ENCODE results near the gene SCYGR5. TPM values are rescaled to one million over a fixed set of nuclear protein-coding genes. Genes with fewer than 3 reads are reported as not detected.

SCYGR5 gene
- total RNA-seq, 1 donor from 2014 or later = not detected

GRCh38 chr2:227657199-227657845 is 9.3 kb upstream of the SCYGR5 start:
- H3K4me3 Mint-ChIP-seq (ENCODE audit: unreplicated experiment) = no peak overlapping the region
- H3K9me3 Mint-ChIP-seq (ENCODE audit: unreplicated experiment) = no peaks in the 10 kb centered on the region
- H3K27ac Mint-ChIP-seq (ENCODE audit: unreplicated experiment) = no peak overlapping the region

DNA sequence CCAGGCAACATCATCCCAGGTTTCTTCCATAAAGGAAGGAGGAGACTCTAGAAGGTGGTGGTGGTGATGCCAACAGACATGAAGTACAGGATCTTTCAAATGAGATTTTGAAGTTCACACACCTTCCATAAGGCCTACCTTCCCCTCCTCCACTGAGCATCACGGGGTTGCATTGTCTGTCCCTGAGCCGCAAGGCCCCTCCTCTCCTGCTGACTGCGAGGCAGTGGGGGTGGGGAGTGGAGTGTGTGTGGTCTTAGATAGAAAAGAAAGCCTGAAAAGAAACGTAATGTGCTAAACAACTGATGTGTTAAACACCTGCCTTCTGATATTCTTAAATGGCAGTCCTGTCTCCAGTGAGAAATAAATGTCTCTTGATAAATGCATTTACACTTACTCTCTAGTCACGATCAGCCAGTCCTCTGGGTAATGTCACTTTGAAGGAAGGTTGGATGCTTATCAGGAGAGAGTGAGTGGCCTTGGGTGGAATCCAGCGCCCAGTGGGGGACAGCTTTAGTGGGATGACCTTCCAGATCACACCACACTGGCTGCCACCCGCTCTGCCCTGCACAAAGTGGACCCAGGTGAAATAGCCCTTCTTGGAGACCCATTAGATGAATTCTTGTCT is 5.5 kb upstream of the SCYGR5 start:
- H3K36me3 Mint-ChIP-seq (ENCODE audit: unreplicated experiment) = no peaks in the 10 kb centered on the region
- H3K27ac Mint-ChIP-seq (ENCODE audit: unreplicated experiment) = no peak overlapping the region
- peaks cover 2% of the 10 kb centered on the region for H3K4me1 Mint-ChIP-seq (ENCODE audit: low read depth, unreplicated experiment)
- H3K9me3 Mint-ChIP-seq (ENCODE audit: unreplicated experiment) = no peaks in the 10 kb centered on the region
- H3K4me3 Mint-ChIP-seq (ENCODE audit: unreplicated experiment) = no peak overlapping the region
- H3K27me3 Mint-ChIP-seq (ENCODE audit: unreplicated experiment) = no peaks in the 10 kb centered on the region
- no peak for DNase-seq
- TF ChIP-seq, protein P1, sequence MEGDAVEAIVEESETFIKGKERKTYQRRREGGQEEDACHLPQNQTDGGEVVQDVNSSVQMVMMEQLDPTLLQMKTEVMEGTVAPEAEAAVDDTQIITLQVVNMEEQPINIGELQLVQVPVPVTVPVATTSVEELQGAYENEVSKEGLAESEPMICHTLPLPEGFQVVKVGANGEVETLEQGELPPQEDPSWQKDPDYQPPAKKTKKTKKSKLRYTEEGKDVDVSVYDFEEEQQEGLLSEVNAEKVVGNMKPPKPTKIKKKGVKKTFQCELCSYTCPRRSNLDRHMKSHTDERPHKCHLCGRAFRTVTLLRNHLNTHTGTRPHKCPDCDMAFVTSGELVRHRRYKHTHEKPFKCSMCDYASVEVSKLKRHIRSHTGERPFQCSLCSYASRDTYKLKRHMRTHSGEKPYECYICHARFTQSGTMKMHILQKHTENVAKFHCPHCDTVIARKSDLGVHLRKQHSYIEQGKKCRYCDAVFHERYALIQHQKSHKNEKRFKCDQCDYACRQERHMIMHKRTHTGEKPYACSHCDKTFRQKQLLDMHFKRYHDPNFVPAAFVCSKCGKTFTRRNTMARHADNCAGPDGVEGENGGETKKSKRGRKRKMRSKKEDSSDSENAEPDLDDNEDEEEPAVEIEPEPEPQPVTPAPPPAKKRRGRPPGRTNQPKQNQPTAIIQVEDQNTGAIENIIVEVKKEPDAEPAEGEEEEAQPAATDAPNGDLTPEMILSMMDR (IDR thresholded peaks at IDR 0.05; ENCODE audit: partially characterized antibody, unreplicated experiment) = no peak

More at GRCh38 chr2:227657199-227657845, 9.3 kb upstream of the SCYGR5 start:
- Mint-ChIP-seq H3K36me3 (ENCODE audit: unreplicated experiment) (no peaks in the 10 kb centered on the region), H3K4me1 (ENCODE audit: low read depth, unreplicated experiment) (peaks cover 2% of the 10 kb centered on the region), H3K27me3 (ENCODE audit: unreplicated experiment) (no peaks in the 10 kb centered on the region)
- TF ChIP-seq, protein P1 (IDR thresholded peaks at IDR 0.05; ENCODE audit: partially characterized antibody, unreplicated experiment) = no peak
- DNase-seq = no peak

DNA sequence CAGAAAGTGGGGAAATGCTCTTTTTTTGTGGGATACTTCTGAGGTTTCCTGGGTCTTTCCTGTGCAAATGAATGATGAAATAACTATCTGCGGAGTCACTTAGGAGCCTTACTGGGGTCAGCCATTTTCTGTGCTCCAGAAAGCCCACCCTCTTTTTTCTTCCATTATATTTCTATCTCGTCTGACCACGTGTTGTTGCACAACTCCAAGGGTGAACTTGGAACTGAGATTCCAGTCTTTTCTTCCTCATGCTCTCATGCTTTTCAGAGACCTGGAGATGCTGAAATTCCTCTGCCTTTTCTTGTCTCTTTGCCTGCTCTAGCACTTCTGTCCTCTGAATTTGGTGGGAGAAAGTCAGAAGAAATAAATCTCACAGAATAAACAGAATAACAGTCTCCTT is 4.8 kb upstream of the SCYGR5 start:
- Mint-ChIP-seq H3K27ac (ENCODE audit: unreplicated experiment) (no peak overlapping the region), H3K4me1 (ENCODE audit: low read depth, unreplicated experiment) (peaks cover 2% of the 10 kb centered on the region), H3K4me3 (ENCODE audit: unreplicated experiment) (no peak overlapping the region), H3K36me3 (ENCODE audit: unreplicated experiment) (no peaks in the 10 kb centered on the region), H3K9me3 (ENCODE audit: unreplicated experiment) (no peaks in the 10 kb centered on the region), H3K27me3 (ENCODE audit: unreplicated experiment) (no peaks in the 10 kb centered on the region)
- TF ChIP-seq, protein P1 (IDR thresholded peaks at IDR 0.05; ENCODE audit: partially characterized antibody, unreplicated experiment) = no peak
- DNase-seq = no peak

- H3K9me3 Mint-ChIP-seq (ENCODE audit: unreplicated experiment) = peaks cover 1% of the 10 kb centered on the region
Observed at GRCh38 chr2:227665189-227665940, 1.2 kb upstream of the SCYGR5 start.

More at GRCh38 chr2:227665189-227665940, 1.2 kb upstream of the SCYGR5 start:
- TF ChIP-seq, protein P1 (IDR thresholded peaks at IDR 0.05; ENCODE audit: partially characterized antibody, unreplicated experiment) = no peak
- no peaks in the 10 kb centered on the region for H3K27me3 Mint-ChIP-seq (ENCODE audit: unreplicated experiment)
- no peak overlapping the region for H3K4me3 Mint-ChIP-seq (ENCODE audit: unreplicated experiment)
- H3K36me3 Mint-ChIP-seq (ENCODE audit: unreplicated experiment) = no peaks in the 10 kb centered on the region
- H3K4me1 Mint-ChIP-seq (ENCODE audit: low read depth, unreplicated experiment) = peaks cover 5% of the 10 kb centered on the region
- no peak overlapping the region for H3K27ac Mint-ChIP-seq (ENCODE audit: unreplicated experiment)
- no peak for DNase-seq
